GM18520 (cell line): ENCODE measurements around the gene SNX33.
"Not testable (repeated sequence)": the region's sequence is repeated elsewhere in the genome, so short reads cannot be mapped to it uniquely, and the experiment has no call there.

Source experiments
- ATAC-seq: cut with Tn5 transposase; IDR thresholded peaks from one replicate; pipeline ENCODE4 v1.9.1; 2021; ENCODE audit not compliant: unreplicated experiment

SNX33 gene

DNA sequence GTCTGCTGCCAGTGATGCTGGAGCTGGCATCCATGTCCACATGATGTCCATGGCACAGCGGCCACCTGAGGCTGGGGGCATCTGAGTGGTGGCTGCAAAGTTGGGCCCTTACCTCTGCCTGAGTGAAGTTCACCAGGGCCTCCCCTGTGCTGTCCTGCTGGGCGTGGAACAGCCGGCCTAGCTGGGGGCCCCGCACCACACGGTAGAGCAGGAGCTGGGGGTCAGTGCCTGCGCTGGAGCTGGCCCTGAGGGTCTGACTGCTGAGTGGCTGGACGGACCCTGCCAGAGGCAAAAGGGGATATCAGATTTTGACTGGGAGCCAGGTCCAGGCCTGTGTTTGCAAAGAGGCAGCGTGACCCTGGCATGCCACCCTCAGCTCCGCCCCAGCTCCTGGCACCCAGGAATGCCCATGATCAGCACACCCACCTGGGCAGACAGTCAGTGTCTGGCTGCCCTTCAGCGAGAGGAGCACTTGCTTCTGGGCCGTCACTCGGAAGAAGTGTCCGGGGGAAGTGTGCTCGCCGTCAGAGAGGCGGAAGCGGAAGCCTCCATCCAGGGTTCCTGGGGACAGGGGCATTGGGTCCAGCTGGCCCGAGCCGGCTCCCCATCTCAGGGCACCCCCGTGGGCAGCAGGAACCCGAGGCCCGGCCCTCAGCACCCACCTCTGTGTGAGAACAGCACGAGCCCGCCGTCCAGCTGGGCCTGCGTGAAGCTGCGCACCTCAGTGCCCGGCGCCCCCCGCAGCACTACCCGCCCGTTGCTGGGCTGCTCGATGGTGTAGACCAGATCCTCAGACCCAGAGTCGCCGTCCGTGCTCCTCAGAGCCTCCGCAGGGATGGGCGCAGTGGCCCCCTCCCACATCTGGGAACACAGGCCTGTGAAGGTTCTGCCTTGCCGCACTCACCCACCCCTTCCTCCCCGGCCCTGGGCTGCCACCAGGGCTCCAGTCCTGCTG lies 34.7 kb downstream of the SNX33 start:
- no peak for ATAC-seq

DNA sequence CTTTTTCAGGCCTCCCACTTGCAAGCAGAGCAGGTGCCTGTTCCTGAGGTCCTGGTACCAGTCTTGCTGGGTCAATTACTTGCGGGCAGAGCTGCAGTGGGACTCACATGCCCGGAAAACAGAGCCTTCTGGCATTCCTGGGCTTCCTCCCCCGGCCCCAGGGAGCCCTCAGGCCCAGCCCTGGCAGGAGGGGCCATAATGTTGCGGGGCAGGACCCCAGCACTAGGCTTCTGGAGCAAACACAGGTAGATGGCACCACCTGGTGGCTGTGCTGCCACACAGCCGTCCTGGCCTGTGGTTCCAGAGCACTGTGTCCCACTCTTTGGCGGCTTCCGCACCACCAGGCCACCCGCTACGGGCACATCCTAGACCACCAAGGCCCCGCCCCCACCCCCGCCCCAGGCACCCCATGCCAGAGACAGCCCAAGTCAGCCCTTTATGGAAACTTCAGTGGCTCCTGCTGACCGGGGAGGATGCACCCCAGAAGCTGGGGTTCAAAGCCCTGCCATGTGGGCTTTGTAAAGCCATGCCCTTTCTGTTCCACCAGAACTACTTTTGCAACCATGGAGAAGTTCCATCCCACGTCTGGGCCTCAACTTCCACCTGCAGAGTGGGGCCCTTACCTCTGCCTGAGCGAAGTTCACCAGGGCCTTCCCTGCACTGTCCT lies 36.1 kb downstream of the SNX33 start:
- not testable (repeated sequence) for ATAC-seq

DNA sequence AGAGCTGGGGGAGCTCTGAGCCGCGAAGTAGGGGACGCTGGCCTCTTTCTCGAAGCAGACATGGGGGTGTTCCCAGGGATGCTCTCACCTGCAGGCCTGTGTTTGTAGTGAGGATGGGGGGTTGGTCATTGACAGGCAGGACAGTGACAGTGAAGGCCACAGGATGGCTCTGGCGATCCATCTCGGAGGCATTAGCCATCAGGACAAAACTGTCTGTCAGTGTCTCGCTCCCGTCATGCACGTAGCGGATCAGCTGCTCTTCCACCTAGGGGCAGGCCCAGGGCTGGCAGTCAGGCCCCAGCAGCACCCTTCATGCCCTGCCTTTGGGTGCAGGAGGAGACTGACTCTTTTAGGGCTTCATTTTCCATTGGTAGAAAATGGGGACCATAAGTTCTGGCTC lies 36.9 kb downstream of the SNX33 start:
- no peak for ATAC-seq

DNA sequence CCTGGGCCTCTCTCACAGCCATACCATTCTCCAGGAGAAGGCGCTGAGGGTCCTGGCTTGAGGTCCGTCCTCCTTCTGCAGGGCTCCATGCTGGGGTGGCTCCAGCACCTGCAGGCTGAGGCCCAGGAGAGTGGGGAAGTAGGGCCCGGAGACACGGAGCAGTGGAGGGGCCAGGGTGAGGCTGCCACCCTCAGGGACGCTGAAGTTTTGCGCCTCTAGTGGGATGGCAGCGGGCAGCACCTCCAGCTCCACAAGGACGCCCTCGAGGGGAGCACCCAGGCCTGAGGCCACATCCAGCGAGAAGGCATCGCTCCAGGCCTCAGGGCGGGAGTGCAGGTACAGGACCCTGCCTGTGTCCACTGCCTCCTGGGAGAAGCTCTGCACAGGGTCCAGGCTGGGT lies 37.5 kb downstream of the SNX33 start:
- ATAC-seq: no peak

DNA sequence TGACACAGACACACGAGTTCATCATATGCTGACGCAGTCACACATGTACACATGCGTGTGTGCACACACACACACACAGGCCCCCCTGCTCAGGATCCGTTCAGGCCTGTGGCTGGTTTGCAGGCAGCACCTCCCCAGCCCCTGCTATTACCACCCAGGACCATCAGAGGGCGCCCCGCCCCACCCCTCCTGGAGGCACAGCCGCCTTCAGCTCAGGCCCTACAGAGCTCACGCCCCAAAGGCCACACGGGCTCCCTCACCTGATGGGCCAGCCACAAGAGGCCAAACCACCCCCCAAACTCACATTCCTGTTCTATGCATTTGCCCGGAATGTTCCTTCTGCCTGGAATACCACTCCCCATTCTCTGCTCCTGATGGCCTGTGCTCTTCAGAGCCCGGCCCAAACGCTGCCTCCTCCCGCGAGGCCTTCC lies 38.5 kb downstream of the SNX33 start:
- not testable (repeated sequence) for ATAC-seq

DNA sequence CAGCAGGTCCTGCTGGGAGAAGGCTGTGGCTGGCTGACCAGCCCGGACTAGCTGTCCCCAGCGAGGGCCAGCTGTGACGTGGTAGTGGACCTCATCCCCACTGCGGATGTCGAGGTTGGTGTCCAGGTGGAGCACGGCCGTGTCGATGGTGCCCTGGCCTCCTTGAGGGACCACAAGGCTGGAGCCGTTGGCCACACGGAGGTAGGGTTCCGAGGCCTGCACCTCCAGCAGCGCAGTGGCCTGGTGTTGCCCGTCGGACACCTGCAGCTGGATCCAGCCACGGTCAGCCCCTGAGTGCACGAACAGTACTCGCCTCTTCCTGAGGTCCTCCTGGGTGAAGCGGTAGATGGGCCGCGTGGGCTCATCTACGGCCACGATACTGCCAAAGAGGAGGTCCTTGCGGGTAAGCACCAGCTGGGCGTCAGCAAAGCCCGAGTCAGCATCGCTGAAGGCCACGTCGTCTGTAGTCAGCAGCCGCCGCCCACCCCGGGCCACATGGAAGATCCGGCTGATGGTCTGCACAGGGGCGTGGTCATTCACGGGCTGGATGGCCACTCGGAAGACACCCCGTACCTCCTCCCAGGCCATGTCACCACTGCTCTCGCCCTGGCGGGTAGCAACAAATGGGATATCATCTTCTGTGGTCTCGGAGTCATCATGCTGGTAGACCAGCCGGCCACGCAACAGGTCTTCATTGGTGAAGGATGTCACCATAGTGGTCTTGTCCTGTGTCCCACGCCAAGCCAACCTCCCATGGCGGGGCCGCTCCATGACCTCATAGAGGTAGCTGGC lies 40.0 kb downstream of the SNX33 start:
- no peak for ATAC-seq

DNA sequence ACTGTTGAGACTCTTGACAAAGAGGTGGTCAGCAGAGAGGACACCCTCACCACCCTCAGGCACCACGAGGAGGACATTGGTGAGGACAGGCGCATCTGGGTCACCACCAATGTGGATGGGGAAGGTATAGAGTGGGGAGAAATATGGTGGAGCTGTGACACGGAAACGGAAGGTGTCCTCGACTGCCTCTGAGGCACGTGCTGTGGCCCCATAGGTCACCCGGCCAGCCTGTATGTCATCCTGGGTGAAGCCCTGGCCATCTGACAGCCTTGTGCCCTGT lies 40.5 kb downstream of the SNX33 start:
- ATAC-seq: no peak

DNA sequence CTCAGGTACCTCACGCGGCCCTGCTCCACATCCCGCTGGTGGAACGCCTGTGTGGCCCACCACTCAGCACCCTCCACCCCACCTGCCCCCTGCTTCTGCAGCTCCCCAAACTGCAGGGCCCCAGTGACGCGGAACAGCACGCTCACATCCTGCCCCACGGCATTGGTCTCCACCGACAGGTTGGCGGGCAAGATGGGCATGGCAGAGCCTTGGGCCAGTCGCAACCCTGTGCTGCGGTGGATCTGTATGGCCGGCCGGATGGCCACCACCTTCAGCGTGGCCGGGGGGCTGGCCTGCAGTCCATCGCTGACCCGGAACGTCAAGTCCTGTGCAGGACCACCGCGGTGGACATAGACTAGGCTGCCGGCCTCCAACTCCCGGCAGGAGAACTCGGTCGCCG lies 41.1 kb downstream of the SNX33 start:
- ATAC-seq: no peak

DNA sequence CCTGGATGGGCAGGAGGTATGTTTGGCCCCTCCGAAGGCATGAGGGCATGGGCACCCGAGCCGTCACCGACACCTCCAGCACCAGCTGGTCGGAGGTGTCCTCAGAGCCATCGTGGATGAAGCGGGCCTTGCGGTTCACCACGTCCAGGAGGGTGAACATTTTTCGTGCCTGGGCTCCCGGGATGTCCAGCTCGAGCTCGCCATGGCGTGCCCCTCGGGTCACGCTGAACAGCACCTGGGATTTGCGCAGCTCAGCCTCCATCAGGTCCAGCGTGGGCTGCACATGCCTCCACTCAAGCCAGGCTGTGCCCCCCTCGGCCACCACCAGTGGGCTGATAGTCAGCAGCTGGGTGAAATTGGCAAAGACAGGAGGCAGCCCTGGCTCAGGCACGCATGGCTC lies 41.7 kb downstream of the SNX33 start:
- not testable (repeated sequence) for ATAC-seq

DNA sequence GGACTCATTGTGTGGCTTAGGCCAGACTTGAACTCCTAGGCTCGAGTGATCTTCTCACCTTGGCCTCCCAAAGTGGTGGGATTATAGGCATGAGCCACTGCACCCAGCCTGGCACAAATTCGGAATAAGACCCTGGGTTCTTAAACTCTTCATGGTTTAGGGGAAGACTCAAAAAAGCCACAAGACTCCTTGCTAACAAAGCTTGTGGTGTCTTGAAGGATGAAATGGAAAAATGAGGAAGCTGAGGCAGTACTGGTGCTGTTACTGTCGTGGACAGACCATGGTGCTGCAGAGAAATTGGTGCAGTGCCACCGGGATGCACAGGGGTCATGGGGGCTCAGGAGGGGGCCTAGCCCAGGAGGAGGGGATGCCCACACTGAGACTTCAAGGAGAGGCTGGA lies 44.6 kb downstream of the SNX33 start:
- ATAC-seq: not testable (repeated sequence)

DNA sequence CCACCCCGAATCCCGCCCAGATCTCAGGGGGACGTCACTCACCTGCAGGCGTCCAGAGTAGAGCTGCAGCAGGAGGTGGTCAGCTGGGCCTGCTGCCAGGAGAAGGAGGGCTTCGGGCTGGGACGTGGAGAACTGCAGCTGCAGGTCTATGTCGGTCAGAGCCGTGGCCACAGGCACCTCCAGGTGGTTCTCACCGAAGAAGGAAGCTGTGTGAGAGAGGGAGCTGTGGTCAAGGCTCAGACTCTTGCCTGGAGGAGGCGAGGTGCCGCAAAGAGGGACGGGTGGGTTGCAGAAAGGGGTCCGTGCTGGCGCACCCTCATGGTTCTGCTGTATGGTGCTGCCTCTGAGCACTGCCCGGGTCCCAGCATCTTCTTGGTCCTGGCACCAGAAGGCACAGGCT lies 45.3 kb downstream of the SNX33 start:
- ATAC-seq: not testable (repeated sequence)

DNA sequence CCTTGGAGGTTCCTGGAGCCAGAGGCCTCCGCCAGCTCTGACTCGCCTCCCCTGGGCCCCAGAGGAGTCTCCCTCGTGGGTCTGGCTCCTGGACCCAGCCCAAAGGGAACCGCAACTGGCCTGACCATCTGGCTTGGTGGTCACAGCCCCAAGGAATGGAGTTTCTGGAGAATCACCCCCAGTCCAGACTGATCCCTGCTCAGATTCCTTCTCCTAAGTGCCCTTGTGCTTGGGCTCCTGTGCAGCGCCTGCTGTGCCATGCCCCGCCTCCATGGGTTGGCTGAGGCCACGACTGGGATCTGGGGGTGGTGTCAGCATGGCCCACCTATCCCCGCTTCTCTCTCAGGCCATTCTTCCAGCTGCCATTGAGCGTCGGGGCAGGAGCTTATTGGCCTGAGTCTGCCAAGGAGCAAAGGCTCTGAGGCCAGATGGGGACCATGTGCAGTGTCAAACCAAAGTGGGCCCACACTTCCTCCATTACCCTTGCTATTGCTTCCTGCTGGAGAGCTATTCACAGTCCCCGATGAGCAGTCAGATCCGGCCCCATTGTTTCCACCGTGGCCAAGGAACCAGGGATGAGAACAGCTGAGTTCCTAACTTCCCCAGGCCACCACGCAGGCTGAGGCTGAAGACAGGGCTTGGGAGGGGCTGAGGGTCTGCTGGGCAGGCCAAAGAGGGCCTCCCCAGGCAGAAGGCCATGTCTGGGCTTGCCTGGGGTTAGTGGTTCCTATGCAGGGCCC lies 46.0 kb downstream of the SNX33 start:
- no peak for ATAC-seq

DNA sequence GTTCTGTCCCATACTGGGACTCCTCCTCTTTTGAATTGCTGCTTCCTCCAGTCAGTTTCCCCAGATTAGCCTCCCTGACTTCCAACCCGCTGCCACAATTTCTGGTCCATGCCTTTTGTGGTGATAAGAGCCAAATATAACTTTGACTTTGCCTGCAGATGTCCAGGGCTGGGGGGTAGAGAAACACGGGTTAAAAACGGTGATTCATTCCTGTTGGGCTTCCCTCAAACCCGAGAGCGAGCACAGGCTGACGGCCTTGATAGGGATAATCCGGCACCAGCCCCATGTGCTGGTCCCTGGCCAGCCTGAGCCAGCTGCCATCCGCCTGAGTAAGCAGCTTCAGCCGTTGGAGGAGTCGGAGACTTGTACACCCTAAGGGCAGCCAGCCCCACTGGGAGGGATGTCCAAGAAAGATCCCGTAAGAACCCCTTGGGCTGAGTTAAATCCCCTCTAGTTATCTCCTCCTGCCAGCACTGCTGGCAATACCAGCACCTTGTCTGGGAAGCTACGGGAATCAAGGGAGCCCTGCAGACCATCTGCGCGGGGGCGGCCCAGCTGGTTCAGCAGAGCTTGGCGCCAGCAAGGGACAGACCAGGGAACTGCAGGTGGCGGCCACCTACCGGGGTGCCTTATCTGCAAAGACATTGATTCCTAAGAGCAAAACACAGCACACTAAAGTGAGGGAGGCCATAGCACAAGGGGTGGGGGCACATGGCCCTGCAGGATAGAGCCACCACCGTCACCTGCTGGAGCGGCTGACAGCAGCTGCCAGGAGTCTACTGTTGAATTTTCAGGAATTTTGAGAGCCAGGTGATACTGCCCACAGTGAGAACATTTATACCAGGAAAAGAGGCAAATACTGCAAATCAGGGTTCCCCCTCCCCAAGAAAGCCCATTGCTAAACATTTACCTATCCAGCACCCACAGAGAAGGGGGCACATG lies 46.8 kb downstream of the SNX33 start:
- ATAC-seq: no peak

DNA sequence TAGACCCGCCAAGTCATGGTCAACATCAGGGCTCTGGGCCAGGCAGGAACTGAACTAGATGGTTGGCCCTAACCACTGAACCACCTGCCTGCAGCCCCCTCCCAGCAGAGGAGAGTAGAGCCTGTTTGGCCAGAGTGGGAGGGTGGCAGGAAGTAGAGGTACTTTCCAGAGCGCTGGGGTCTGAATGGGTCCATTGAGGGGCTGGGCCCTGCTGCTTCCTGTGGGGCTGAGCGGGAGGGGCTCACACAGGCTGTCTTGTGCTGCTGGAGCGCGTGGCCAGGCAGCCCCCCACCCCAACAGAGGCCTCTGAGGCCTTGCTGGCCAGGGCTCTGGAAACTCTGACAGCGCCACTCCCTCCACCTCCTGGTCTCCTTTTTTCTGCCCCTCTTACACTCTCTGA lies 47.5 kb downstream of the SNX33 start:
- ATAC-seq: no peak

DNA sequence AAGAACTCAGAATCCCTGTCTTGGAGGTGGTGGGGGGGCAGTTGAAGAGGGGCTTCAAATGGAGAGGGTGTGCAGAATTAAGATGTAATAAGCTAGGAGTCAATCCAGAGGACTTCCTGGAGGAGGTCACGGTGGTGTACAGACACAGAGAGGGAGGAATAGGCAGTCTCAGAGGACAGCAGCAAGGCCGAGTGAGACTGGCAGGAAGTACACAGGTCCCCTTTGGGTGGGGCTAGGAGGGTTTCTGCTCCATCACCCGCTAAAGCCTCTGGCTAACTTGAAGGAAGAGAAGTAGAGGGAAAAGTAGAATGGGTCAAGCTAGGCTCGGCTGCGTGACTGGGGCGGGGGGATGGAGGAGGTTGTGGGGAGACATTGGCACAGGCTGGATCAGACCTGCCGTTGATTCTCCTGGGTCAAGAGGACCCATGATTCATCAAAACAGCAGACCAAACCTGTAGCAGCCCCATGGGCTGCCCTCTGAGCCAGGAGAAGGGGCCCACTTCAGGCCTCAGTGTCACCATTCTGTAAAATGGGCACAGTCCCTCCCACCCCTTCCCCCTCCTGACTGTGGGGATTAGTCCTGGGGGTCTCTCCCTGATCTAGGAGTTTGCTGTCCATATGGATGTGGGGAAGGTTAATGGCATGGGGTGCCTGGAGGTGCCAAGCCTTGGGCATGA lies 48.1 kb downstream of the SNX33 start:
- ATAC-seq: no peak

DNA sequence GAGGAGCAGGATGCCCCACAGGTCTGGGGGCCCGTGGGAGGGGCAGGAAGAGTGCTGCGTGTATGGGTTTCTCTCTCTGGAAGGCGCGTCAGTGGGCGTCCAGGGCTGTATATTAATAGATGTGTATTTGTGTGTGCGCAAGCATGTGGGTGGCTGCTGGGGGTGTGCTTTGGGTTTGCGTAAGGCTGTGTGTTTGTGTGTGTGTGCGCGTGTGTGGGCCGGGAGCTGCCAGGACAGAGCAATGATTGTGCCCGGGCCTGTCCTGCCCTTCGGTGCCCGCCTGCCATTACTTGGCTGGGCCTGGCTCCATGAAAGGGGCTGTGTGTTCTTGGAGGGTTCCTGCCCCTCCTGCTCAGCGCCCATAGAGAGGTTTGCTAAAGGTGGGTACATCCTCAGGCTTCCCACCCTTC lies 48.6 kb downstream of the SNX33 start:
- ATAC-seq: no peak

DNA sequence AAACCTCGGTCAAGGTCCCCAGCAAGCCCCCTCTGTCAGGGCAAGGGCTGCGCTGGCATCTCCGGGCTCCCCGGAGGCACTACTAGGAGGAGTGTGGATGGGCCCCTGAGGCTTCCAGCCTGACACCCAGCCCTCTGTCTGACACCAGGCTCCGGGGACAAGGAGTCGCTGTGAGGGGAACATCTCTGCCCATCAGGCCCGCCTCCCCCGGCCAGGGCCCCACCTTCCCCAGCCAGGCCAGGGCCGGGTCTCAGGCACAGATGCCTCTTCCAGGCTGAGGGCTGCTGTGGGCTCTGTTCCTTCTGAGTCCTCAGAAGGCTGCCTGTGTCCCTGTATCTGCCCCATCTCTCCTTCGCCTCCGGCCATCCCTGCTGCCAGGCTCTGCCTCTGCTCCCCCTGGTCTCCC lies 49.1 kb downstream of the SNX33 start:
- no peak for ATAC-seq

DNA sequence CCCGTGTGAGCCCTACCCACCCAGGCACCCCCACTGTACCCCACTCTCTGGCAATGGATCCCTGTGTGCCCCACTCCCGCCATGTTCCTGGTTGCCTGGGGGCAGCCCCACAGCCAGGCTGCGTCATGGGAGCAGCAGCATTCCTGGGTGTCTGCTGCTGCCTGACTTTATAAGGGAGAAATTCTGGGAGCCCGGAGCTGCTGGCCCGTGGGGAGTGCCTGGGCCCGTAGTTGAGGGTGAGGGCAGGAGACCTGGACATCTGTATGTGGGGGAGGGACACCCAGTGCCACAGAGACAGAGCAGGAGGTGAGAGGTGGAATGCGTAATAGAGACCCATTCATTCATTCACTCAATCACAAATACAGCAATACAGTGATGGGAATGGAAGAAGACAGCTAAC lies 49.8 kb downstream of the SNX33 start:
- ATAC-seq: no peak

DNA sequence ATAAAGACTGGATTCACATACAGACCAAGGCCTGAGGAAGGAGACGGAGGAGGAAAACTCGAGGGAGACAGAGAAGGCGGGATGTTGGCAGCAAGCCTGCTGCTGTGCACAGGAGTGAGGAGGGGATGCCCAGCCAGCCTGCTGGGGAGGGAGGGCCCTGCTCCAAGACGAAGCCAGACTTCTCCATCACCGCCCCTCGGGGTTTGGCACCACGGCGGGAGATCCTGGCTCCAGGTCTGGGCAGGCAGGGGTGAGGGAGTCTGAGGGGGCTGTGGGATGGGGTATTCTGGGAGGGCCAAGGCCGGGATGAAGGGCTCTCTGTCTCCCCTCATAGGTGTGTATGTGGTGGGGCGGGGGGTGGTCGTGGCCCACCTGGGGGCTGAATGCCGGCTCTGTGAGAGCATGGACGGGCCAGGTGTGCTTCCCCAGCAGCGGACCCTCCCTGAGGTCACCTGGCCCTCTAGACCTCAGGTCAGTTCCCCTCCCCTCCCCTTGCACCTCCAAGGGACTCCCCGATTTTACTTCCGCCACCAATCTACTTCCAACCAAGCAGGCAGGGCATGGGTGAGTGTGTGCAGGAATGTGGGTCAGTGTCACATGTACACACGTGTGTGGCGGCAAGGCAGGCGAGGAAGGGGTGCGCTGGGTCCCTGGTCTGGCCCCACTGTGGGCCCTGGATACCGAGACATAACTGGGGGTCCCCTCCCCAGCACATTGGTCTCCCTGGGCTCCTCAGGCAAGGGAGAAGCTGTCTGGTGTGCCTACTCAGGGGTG lies 50.4 kb downstream of the SNX33 start:
- ATAC-seq: not testable (repeated sequence)
